Measurements from ENCODE around the gene NR1H4.
"Not testable (repeated sequence)": the region's sequence is repeated elsewhere in the genome, so short reads cannot be mapped to it uniquely, and the experiment has no call there.

NR1H4 gene

DNA sequence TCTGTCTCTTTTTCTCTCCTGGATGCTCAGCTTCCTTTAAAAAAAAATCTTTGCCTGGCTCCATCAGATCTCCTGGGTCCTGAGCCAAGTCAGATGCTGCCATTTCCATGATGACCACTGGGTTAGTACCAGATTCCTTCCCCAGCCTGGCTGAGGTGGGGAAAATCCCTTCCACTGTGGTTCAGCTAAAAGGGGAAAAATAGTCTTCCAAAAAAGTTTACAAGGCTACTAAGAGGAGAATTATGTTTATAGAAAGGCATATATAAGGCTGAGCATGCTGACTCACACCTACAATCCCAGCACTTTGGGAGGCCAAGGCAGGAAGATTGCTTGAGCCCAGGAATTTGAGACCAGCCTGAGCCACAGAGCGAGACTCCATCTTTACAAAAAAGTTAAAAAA lies 71.4 kb downstream of the NR1H4 start:
- no peak for TF ChIP-seq CTCF (IDR thresholded peaks at IDR 0.05; ENCODE audit: insufficient read depth, low read length, missing control alignments)
- no peak overlapping the region for H3K4me3 ChIP-seq (ENCODE audit: low read depth, low read length)
- ChIA-PET CTCF (interaction anchor here (5.0 kb wide), 1 partner anchor 9 kb away, joined by 26 read pairs; no protein-coding TSS in a partner anchor), POLR2A (no interaction called here)
- DNase-seq (ENCODE audit: low read depth, low spot score): no peak

DNA sequence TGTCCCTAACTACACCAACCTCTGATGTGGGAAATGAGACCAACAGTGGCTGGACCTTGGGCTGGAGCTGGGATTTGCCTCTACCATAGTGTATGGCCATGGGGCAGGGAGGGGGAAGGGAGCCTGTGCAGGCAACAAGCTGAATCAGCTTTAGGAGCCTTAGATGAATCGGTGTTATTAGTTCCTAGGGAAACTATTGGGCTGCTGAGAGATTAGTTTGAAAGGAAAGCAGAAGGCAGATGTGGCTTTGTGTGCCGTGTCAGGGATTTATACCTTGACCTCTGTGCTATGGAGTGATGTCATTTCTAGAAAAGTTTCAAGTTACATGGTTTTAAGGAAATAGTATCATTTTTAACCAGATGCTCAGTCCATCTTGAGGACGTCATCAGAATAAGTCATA lies 80.3 kb downstream of the NR1H4 start:
- no peak overlapping the region for H3K4me3 ChIP-seq (ENCODE audit: low read depth, low read length)
- CTCF ChIA-PET: interaction anchor here (1.0 to 6.7 kb wide), 11 partner anchors 9 to 748 kb away, joined by 3 to 85 read pairs (median 8); no protein-coding TSS in a partner anchor
- no peak for DNase-seq (ENCODE audit: low read depth, low spot score)
- TF ChIP-seq CTCF (IDR thresholded peaks at IDR 0.05; ENCODE audit: insufficient read depth, low read length, missing control alignments): no peak
- POLR2A ChIA-PET: no interaction called here

DNA sequence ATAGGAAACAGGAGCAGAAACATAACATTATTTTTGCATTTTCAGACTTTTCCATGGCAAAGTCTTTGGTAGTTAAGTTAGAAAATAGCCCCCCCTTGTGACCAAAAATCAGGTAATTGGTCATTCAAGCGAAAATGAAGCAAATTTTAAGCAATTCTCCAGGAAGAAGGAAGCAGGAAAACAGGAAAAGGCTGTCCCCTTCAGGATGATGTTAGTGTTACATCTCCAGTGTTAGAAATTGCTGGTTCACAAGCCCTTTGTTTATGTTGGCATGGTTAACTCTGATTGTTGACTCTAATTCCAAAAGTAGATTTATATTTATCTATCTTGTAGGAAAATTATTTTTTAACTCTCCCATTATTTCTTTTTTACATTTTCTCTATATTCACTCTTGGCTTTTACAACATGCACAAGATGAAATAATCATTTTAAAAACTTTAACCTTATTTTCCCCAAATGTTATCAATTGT lies 81.0 kb downstream of the NR1H4 start:
- DNase-seq (ENCODE audit: low read depth, low spot score): peak; percentile 63
- peak; percentile 73 for TF ChIP-seq CTCF (IDR thresholded peaks at IDR 0.05; ENCODE audit: insufficient read depth, low read length, missing control alignments)
- CTCF ChIA-PET: interaction anchor here (0.7 to 6.7 kb wide), 26 partner anchors 9 to 1511 kb away, joined by 3 to 85 read pairs (median 5); partner anchors contain the start of gene ACTR6
- no peak overlapping the region for H3K4me3 ChIP-seq (ENCODE audit: low read depth, low read length)
- POLR2A ChIA-PET: no interaction called here

GRCh38 chr12:100555722-100556121 lies 82.1 kb downstream of the NR1H4 start:
- TF ChIP-seq CTCF (IDR thresholded peaks at IDR 0.05; ENCODE audit: insufficient read depth, low read length, missing control alignments): no peak
- DNase-seq (ENCODE audit: low read depth, low spot score): no peak
- POLR2A ChIA-PET: no interaction called here
- CTCF ChIA-PET: interaction anchor here (1.0 to 6.7 kb wide), 15 partner anchors 13 to 401 kb away, joined by 3 to 85 read pairs (median 5); partner anchors contain the start of genes ACTR6 and GAS2L3
- no peak overlapping the region for H3K4me3 ChIP-seq (ENCODE audit: low read depth, low read length)

DNA sequence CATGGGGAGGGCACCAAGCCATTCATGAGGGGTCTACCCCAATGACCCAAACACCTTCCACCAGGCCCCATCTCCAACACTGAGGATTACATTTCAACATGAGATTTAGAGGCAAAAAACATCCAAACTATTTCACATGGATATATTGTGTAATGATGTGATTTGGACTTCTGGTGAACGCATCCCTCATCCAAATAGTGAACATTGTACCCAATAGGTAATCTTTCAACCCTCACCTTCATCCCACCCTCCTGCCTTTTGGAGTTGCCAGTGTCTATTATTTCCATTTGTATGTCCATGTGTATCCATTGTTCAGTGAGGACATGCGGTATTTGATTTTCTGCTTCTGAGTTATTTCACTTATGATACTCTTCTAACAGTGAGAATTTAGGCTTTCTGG lies 83.7 kb downstream of the NR1H4 start:
- DNase-seq (ENCODE audit: low read depth, low spot score): no peak
- H3K4me3 ChIP-seq (ENCODE audit: low read depth, low read length): no peak overlapping the region
- ChIA-PET CTCF (interaction anchor here (3.2 to 6.7 kb wide), 3 partner anchors 9 to 324 kb away, joined by 10 to 85 read pairs (median 73); no protein-coding TSS in a partner anchor), POLR2A (no interaction called here)
- TF ChIP-seq CTCF (IDR thresholded peaks at IDR 0.05; ENCODE audit: insufficient read depth, low read length, missing control alignments): no peak

DNA sequence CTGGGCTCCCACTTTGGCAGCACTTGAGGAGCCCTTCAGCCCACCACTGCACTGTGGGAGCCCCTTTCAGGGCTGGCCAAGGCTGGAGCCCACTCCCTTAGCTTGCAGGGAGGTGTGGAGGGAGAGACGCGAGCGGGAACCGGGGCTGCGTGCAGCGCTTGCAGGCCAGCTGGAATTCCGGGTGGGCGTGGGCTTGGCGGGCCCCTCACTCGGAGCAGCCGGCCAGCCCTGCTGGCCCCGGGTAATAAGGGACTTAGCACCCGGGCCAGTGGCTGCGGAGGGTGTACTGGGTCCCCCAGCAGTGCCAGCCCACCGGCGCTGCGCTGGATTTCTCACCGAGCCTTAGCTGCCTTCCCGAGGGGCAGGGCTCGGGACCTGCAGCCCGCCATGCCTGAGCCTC lies 85.6 kb downstream of the NR1H4 start:
- DNase-seq (ENCODE audit: low read depth, low spot score); POLR2A ChIA-PET; H3K4me3 ChIP-seq (ENCODE audit: low read depth, low read length): not testable (repeated sequence)
- CTCF ChIA-PET: interaction anchor here (3.2 to 6.7 kb wide), 2 partner anchors 7 to 210 kb away, joined by 10 to 85 read pairs; no protein-coding TSS in a partner anchor

DNA sequence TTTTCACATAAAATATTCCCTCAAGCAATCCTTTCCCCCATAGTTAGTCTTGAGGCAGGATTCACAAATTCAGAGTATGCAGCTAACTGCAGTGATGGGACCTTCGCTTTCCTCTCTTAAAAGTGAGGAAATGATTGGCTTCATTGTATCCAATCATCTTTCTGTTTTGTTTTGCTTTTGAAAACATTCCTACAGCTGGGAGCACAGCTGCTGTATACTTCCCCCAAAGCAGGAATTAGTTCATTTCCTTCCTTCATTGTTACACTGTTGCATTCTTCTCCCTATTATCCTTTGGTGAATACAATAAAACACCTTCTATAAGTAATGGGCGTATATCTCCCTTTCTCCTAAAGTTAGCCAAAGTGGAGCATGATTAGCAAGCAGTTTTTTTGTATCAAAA lies 90.4 kb downstream of the NR1H4 start:
- no peak for DNase-seq (ENCODE audit: low read depth, low spot score)
- CTCF ChIA-PET: interaction anchor here (1.6 kb wide), 1 partner anchor 10 kb away, joined by 8 read pairs; no protein-coding TSS in a partner anchor
- no peak overlapping the region for H3K4me3 ChIP-seq (ENCODE audit: low read depth, low read length)
- POLR2A ChIA-PET: no interaction called here
- TF ChIP-seq CTCF (IDR thresholded peaks at IDR 0.05; ENCODE audit: insufficient read depth, low read length, missing control alignments): no peak
